HG03108 (cell line): ENCODE measurements around the gene PBX4.
A peak's percentile ranks its signal among the peaks of the same experiment; 100 is the strongest.

Experiments used
- ATAC-seq: cut with Tn5 transposase; IDR thresholded peaks from one replicate; pipeline ENCODE4 v1.9.1; 2021; ENCODE audit warnings: moderate library complexity; ENCODE audit not compliant: unreplicated experiment

Gene PBX4

DNA sequence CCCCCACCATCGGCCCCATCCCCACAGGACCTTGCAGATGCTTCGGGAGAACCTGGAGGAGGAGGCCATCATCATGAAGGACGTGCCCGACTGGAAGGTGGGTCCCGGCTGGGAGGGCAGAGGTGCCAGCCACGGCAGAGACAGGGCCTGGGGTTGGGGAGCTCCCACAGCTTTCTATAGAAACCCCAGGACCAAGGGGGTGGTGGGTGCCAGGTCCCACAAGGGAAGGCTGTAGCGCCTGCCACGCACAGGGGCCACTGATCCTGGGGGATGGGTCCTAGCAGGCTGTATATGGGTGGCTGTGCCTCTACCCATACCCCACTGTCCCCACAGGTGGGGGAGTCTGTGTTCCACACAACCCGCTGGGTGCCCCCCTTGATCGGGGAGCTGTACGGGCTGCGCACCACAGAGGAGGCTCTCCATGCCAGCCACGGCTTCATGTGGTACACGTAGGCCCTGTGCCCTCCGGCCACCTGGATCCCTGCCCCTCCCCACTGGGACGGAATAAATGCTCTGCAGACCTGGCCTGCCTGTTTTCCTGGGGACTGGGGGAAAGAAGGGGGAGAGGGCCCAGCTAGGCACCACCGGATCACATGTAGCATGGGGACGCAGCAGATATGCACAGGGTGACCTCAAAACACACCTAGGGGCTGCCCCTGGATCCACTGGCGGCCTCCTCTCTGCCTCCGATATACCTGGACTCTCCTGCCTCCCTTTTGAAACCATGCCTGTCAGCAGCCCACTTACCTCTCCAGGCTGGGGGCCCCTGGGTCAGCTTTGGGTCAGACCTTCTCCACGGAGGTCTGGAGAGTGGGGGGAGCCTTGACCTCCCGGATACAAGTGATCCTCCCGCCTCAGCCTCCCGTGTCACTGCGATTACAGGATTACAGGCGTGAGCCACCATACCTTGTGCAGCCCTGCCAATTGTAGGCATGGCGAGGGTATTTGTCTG is 90.5 kb downstream of the PBX4 start:
- ATAC-seq: no peak

DNA sequence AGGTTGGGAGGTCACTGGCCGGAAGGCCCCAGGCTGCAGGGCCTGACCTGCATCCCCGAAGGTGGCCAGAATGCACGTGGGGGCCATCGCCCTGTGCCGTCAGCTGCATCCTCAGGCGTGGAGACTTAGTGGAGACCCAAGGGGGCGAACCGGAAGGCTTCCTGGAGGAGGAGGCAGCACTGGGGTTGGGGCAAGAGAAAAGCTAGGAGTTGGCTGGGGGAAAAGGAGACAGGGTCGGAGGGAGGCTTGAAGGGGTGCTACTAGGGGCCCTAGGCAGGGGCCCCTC is 91.2 kb downstream of the PBX4 start:
- no peak for ATAC-seq

GRCh38 chr19:19526581-19527370 is 91.7 kb downstream of the PBX4 start:
- no peak for ATAC-seq

DNA sequence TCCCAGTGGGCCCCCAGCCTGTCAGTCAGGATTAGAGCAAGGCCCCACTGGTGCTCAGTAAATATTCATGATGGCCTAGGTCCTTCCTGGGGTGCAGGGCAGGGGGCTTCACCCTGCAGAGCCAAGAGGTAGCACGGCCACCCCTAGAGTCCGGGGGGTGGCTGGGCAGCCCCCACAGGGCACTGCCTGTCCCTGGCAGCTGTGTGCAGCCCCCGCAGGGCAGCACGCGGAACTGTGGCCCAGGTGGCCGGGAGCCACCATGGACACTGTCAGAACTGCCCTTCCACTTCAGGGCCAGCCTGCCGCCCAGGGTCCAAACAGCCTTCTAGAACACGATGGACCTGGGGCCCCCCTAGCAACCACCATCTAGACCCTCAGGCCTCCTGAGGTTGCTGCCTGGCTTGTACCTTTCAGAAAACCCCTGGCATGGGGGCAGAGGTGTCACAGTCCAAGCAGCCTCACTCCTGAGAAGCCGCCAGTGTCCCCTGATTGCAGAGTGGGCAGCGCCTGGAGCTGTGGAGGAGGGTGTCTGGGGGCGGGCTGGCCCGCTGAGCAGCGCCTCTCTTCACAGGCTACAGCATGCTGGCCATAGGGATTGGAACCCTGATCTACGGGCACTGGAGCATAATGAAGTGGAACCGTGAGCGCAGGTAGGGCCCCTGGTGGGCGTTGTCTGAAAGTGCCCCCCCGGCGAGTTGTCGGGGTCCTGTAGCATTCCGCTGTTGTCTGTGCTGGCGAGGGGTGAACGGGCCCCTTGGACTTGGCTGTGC is 92.7 kb downstream of the PBX4 start:
- ATAC-seq: no peak

GRCh38 chr19:19524053-19524452 is 94.4 kb downstream of the PBX4 start:
- no peak for ATAC-seq

DNA sequence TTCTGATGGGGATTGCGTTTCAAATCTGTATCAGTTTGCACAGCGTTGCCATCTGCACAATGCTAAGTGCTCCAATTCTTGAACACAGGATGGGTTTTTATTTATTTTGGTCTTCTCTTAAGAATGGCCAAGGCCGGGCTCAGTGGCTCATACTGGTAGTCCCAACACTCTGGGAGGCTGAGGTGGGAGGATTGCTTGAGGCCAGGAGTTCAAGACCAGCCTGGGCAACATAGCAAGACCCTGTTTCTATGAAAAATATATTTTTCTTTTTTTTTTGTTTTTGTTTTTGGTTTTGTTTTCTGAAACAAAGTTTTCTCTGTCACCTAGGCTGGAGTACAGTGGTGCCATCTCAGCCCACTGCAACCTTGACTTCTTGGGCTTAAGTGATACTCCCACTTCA is 95.3 kb downstream of the PBX4 start:
- no peak for ATAC-seq

GRCh38 chr19:19520989-19521388 is 97.5 kb downstream of the PBX4 start:
- no peak for ATAC-seq

GRCh38 chr19:19517235-19517619 is 101.3 kb downstream of the PBX4 start:
- ATAC-seq: no peak

DNA sequence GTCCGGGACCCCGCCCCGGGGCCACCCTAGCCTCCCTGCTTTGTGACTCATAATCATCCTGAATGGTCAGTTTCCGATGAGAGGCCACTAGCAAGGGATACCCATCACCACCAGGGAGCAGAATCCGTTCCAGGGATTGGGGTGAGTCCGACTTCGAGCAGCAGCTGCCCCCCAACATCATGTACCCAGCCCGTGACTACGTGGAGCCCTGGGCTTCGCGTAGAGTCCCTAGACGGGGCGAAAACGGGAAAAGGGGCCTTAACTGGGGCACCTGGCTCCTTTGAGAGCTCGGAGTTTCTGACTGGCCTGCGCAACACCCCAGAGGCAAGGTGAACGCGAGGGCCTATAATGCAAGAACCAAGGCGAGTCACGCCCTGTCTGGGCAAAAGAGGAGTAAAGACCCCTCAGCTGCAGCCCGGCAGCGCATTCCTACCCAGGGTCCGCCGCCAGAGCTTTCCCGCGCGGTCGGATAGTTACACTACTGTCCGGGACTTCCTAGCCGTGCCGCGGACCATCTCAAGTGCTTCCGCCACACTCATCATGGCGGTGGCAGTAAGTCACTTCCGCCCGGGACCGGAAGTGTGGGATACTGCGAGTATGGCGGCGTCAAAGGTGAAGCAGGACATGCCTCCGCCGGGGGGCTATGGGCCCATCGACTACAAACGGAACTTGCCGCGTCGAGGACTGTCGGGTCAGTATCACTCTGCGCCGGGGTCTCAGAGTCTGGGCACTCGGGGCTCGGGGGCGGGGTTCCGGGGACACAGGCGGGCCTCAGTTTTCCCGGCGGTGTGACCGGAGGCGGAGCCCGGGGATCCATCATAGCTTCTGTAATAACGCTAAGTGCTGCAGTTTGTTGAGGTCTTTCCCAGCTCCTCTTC is 102.6 kb downstream of the PBX4 start, which contains the start of gene NDUFA13:
TSS of gene NDUFA13 (plus strand) at position 584 of the 878 bp plus-strand sequence. CDS start at position 598, 14 bp downstream.
- peak; percentile 85 for ATAC-seq

- no peak for ATAC-seq
Observed at GRCh38 chr19:19514881-19515641, 103.4 kb downstream of the PBX4 start, which contains the start of gene TSSK6. Gene TSSK6 (minus strand): TSS chr19:19515548. CDS start chr19:19515427, 121 bp downstream.

DNA sequence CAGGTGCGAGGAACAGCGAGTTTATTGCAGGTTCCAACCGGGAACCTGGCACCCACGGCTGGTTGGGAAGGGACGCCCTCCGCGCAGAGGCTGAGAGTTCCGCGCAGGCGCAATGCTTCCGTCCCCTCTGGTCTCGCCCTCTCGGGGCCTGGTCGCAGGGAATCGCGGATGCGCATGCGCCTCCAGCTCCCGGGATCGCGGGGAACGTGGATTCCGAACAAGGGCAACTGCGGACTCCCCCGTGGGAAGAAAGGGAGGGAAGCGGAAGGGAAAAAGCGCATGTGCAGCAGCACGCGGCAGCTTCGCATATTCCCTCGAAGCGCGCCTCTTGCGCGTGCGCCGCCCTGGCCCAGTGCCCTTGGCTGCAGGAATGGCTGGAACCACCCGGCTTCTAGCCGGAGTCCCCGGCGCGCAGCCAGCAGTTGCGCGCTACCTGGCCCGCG is 104.3 kb downstream of the PBX4 start:
- ATAC-seq: no peak

- ATAC-seq: no peak
Observed at GRCh38 chr19:19513682-19514081, 104.8 kb downstream of the PBX4 start.
